ENCODE results near the gene FAM171A1.

DNA sequence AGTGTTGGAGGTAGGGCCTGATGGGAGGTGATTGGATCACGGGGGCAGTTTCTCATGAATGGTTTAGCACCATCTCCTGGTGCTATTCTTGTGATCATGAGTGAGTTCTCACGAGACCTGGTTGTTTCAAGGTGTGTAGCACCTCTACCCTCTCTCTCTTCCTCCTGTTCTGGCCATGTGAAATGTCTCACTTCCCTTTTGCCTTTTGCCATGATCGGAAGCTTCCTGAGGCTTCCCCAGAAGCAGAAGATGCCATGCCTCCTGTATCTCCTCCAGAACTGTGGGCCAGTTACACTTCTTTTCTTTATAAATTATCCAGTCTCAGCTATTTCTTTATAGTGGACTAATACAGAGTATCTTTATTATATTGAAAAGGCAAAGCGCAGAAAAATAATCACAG lies 90.1 kb downstream of the FAM171A1 start:
- TF ChIP-seq, protein P1, sequence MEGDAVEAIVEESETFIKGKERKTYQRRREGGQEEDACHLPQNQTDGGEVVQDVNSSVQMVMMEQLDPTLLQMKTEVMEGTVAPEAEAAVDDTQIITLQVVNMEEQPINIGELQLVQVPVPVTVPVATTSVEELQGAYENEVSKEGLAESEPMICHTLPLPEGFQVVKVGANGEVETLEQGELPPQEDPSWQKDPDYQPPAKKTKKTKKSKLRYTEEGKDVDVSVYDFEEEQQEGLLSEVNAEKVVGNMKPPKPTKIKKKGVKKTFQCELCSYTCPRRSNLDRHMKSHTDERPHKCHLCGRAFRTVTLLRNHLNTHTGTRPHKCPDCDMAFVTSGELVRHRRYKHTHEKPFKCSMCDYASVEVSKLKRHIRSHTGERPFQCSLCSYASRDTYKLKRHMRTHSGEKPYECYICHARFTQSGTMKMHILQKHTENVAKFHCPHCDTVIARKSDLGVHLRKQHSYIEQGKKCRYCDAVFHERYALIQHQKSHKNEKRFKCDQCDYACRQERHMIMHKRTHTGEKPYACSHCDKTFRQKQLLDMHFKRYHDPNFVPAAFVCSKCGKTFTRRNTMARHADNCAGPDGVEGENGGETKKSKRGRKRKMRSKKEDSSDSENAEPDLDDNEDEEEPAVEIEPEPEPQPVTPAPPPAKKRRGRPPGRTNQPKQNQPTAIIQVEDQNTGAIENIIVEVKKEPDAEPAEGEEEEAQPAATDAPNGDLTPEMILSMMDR (IDR thresholded peaks at IDR 0.05) = no peak
- no peak for TF ChIP-seq SIN3A (IDR thresholded peaks at IDR 0.05; ENCODE audit: borderline replicate concordance, insufficient read depth, low read depth, low read length)
- no peak for TF ChIP-seq POLR2AphosphoS5 (IDR thresholded peaks at IDR 0.05; ENCODE audit: low read depth, low read length)
